GM12872 (cell line): ENCODE measurements around the gene LRRC74A.

Experiments
- TF ChIP-seq, protein P1 (sequence below): IDR thresholded peaks from 3 replicates; pipeline ENCODE4 v1.5.1; 2011; ENCODE audit warnings: low read depth, mild to moderate bottlenecking, low read length, moderate library complexity; ENCODE audit not compliant: insufficient read depth

Gene LRRC74A

DNA sequence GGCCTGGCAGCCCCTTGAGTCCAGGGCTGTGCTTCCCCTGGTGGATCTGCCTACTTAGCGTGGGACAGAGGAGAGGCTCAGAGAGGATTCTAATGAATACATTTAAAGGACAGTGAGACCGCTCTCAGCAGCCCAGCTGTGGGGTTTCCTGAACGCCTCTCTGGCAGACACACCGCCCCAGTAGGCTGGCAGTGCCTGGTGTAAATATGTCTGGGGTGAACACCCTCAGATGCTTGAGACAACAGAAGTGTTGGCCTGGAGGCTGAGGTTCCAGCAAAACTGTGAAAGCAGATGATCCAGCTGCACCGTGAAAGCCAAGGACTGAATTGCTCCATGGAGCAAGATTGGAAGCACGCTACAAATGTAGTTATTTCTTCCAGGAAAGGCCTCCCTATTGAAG lies 55.1 kb downstream of the LRRC74A start:
- TF ChIP-seq, protein P1, sequence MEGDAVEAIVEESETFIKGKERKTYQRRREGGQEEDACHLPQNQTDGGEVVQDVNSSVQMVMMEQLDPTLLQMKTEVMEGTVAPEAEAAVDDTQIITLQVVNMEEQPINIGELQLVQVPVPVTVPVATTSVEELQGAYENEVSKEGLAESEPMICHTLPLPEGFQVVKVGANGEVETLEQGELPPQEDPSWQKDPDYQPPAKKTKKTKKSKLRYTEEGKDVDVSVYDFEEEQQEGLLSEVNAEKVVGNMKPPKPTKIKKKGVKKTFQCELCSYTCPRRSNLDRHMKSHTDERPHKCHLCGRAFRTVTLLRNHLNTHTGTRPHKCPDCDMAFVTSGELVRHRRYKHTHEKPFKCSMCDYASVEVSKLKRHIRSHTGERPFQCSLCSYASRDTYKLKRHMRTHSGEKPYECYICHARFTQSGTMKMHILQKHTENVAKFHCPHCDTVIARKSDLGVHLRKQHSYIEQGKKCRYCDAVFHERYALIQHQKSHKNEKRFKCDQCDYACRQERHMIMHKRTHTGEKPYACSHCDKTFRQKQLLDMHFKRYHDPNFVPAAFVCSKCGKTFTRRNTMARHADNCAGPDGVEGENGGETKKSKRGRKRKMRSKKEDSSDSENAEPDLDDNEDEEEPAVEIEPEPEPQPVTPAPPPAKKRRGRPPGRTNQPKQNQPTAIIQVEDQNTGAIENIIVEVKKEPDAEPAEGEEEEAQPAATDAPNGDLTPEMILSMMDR = no peak

DNA sequence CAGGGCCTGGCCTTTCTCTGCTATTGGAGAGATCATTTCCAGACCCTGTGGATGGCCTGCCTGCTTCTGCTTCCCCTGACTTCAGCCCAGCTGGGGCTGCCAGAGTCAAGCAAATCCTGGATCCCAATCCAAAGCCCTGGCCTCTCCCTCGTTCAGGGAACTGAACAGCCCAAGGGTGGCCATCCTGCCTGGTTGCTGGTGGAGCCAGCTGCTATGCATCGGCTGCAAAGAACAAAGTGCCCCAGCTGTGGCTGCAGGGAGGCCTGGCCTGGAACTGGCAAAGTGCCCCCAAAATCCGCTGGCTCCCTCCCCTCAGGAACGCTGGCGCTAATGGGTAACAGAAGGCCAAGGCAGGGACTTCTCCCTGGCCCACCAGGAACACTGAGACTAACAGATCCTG lies 56.4 kb downstream of the LRRC74A start:
- TF ChIP-seq, protein P1 = no peak

DNA sequence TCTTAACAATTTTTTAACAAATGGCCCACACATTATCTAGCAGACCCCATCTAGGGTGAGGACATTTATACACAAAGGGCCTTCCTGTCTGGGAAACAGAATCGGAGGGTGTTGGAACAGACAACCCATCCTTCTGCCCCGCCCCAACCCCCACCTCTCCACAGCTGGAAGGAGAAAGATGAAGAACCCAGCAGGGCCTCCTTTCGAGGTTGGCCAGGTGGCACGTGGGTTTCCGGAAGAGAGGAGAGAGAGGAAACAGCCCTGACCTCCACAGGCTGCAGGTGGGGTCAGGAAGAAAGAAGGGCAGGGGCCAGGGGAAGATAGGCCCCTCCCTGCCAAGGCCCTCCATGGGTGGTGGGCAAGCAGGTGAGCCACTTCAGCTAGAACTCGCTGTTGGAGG lies 57.2 kb downstream of the LRRC74A start:
- TF ChIP-seq, protein P1 = no peak

DNA sequence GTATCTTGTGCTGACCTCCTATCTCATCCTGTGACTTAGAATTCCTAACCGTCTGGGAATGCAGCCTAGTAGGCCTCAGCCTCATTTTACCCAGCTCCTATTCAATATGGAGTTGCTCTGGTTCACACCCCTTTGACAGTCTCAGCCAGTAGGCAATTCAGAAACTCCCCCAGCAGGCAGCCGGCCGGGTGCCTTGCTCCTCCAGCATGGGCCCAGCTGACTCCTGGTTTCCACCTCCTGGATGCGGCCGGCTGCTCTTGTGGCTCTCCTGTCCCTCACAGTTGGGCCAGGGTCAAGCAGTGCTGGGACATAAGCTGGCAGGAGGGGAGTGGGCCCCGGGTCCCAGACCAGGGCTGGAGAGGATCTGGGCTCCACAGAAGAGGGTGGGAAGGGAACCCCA lies 58.2 kb downstream of the LRRC74A start:
- TF ChIP-seq, protein P1 = no peak

GRCh38 chr14:76884853-76885276 lies 58.7 kb downstream of the LRRC74A start:
- TF ChIP-seq, protein P1 = no peak

DNA sequence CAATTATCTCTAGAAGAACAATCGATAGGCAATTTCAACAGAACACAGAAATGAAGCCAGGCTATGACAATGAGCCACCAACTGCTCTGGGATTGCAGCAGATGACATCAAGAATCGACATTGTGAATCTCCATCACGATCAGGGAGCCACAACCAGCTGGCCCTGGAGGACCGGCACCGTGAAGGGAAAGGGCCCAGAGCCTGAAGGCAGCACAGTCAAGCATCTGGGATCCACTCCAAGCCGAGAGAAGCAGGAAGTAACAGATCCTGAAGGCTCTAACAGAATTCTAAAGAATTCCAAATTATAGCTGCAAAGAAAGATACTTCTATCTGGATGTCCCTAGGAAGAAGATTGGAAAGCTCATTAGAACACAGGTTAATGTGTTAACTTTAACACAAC lies 61.0 kb downstream of the LRRC74A start:
- TF ChIP-seq, protein P1 = no peak

DNA sequence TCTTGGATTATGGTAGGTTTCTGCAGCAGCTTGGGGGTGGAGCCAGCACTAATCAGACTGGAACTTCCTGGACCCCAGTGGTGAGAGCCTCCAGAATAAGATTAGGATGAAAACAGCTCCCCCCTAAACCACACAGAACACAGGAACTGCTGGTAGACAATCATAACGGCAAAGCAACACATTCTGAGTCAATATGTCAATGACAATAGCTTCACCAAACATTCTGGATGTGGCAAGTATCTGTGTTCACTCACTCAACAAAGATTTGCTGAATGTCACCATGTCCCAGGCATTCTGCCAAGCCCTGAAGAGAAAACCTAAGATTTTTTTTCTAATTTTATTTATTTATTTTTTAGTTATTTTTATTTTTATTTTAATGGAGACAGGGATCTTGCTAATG lies 65.2 kb downstream of the LRRC74A start:
- TF ChIP-seq, protein P1 = no peak

GRCh38 chr14:76894308-76894707 lies 68.1 kb downstream of the LRRC74A start:
- TF ChIP-seq, protein P1 = no peak
